NCI-H1048 (cell line): ENCODE measurements around the gene TSPEAR.

Experiments
- DNase-seq: peaks from one replicate; lab custom pipeline; 2025; lab: John Stamatoyannopoulos, UW

The TSPEAR gene

GRCh38 chr21:44462834-44463200, 248.6 kb downstream of the TSPEAR start:
- DNase-seq: no peak

- DNase-seq: no peak
Measured at GRCh38 chr21:44462086-44462833, 249.1 kb downstream of the TSPEAR start.

- no peak for DNase-seq
Measured at GRCh38 chr21:44461464-44462001, 249.8 kb downstream of the TSPEAR start.

- no peak for DNase-seq
Measured at GRCh38 chr21:44461005-44461404, 250.4 kb downstream of the TSPEAR start.

GRCh38 chr21:44460441-44460755, 251.0 kb downstream of the TSPEAR start:
- no peak for DNase-seq

GRCh38 chr21:44459712-44460440, 251.5 kb downstream of the TSPEAR start:
- DNase-seq: no peak

GRCh38 chr21:44458971-44459711, 252.2 kb downstream of the TSPEAR start:
- DNase-seq: no peak

- DNase-seq: no peak
Measured at GRCh38 chr21:44456915-44457736, 254.2 kb downstream of the TSPEAR start.

GRCh38 chr21:44456214-44456914, 255.0 kb downstream of the TSPEAR start:
- DNase-seq: no peak

GRCh38 chr21:44455524-44456213, 255.7 kb downstream of the TSPEAR start:
- DNase-seq: no peak

- no peak for DNase-seq
Measured at GRCh38 chr21:44454747-44455523, 256.4 kb downstream of the TSPEAR start, which contains the start of gene LRRC3. LRRC3 (plus strand) TSS chr21:44455510; CDS start chr21:44456645, 1,135 bp downstream.

GRCh38 chr21:44454058-44454457, 257.3 kb downstream of the TSPEAR start:
- DNase-seq: no peak

GRCh38 chr21:44453120-44453519, 258.3 kb downstream of the TSPEAR start:
- DNase-seq: no peak

- DNase-seq: no peak
Measured at GRCh38 chr21:44450999-44451398, 260.4 kb downstream of the TSPEAR start.

GRCh38 chr21:44450402-44450801, 261.0 kb downstream of the TSPEAR start:
- no peak for DNase-seq

- no peak for DNase-seq
Measured at GRCh38 chr21:44449473-44450363, 261.7 kb downstream of the TSPEAR start.

- DNase-seq: no peak
Measured at GRCh38 chr21:44448651-44449131, 262.7 kb downstream of the TSPEAR start.
